Measurements from ENCODE around the gene PARVA. TPM values are rescaled to one million over a fixed set of nuclear protein-coding genes. Genes with fewer than 3 reads are reported as not detected.

The PARVA gene
- total RNA-seq, 2 experiments from 2014 or later = not detected

DNA sequence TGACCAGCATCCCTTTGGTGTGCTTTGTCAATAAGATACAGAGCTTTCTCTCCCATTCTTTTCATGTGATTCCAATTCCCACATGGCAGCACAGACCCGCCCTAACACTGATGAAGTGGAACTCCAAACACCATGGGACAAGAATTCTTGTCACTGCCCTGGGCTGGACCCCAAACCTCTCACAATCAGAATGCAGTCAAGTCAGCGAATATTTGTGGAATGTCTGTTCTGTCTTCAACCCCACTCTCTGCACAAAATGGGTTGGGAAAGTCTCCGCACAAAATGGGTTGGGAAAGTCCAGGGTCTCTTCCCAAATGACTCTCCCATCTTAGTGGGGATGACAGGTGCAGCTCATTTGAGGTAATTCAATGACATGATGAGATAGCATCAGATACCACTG is 157.9 kb downstream of the PARVA start:
- no TSS peak for BruUV-seq (replicated peaks)
- no peak for DNase-seq (ENCODE audit: low spot score)
- CTCF ChIA-PET (ENCODE audit: unreplicated experiment) = no interaction called here
- POLR2A ChIA-PET = interaction anchor here (0.6 kb wide), 1 partner anchor 112 kb away, joined by 3 read pairs; no protein-coding TSS in a partner anchor
- no peaks in the 10 kb centered on the region for H3K4me1 ChIP-seq (ENCODE audit: insufficient read depth, low read length, poor library complexity, severe bottlenecking)
- H2AFZ ChIP-seq (ENCODE audit: low read length) = no peak overlapping the region
- H3K4me3 ChIP-seq (ENCODE audit: low read depth, low read length, poor library complexity, severe bottlenecking) = no peak overlapping the region
- no peak overlapping the region for H3K27ac ChIP-seq (ENCODE audit: low read depth, low read length, poor library complexity, severe bottlenecking)
- no peaks in the 10 kb centered on the region for H4K20me1 ChIP-seq (ENCODE audit: insufficient read depth, low read length)
- TF ChIP-seq, protein P1, sequence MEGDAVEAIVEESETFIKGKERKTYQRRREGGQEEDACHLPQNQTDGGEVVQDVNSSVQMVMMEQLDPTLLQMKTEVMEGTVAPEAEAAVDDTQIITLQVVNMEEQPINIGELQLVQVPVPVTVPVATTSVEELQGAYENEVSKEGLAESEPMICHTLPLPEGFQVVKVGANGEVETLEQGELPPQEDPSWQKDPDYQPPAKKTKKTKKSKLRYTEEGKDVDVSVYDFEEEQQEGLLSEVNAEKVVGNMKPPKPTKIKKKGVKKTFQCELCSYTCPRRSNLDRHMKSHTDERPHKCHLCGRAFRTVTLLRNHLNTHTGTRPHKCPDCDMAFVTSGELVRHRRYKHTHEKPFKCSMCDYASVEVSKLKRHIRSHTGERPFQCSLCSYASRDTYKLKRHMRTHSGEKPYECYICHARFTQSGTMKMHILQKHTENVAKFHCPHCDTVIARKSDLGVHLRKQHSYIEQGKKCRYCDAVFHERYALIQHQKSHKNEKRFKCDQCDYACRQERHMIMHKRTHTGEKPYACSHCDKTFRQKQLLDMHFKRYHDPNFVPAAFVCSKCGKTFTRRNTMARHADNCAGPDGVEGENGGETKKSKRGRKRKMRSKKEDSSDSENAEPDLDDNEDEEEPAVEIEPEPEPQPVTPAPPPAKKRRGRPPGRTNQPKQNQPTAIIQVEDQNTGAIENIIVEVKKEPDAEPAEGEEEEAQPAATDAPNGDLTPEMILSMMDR (conservative IDR thresholded peaks at IDR 0.05; ENCODE audit: low read length) = no peak
- TF ChIP-seq EZH2phosphoT487 (IDR thresholded peaks at IDR 0.05; ENCODE audit: borderline replicate concordance, low read depth, low read length) = no peak
- no peaks in the 10 kb centered on the region for H3K9me2 ChIP-seq (ENCODE audit: insufficient read depth, low read length)
- H3K4me2 ChIP-seq (ENCODE audit: low read length) = no peak overlapping the region
- H3K79me2 ChIP-seq (ENCODE audit: insufficient read depth, low read depth, low read length) = no peaks in the 10 kb centered on the region
- H3K9me3 ChIP-seq (ENCODE audit: low read length) = no peaks in the 10 kb centered on the region
- no peaks in the 10 kb centered on the region for H3K36me3 ChIP-seq (ENCODE audit: insufficient read depth, low read length)
- intact Hi-C loops (cut with micrococcal nuclease; ENCODE audit: unreplicated experiment) = no loop called here

- H3K4me3 ChIP-seq (ENCODE audit: low read depth, low read length, poor library complexity, severe bottlenecking) = no peak overlapping the region
- TF ChIP-seq, protein P1 (conservative IDR thresholded peaks at IDR 0.05; ENCODE audit: low read length) = no peak
- TF ChIP-seq EZH2phosphoT487 (IDR thresholded peaks at IDR 0.05; ENCODE audit: borderline replicate concordance, low read depth, low read length) = no peak
- no peaks in the 10 kb centered on the region for H3K4me1 ChIP-seq (ENCODE audit: insufficient read depth, low read length, poor library complexity, severe bottlenecking)
- no peak overlapping the region for H3K27ac ChIP-seq (ENCODE audit: low read depth, low read length, poor library complexity, severe bottlenecking)
- H3K4me2 ChIP-seq (ENCODE audit: low read length) = no peak overlapping the region
- H3K9me2 ChIP-seq (ENCODE audit: insufficient read depth, low read length) = no peaks in the 10 kb centered on the region
- DNase-seq (ENCODE audit: low spot score) = no peak
- intact Hi-C loops (cut with micrococcal nuclease; ENCODE audit: unreplicated experiment) = no loop called here
- H2AFZ ChIP-seq (ENCODE audit: low read length) = no peak overlapping the region
- no peaks in the 10 kb centered on the region for H3K79me2 ChIP-seq (ENCODE audit: insufficient read depth, low read depth, low read length)
- H4K20me1 ChIP-seq (ENCODE audit: insufficient read depth, low read length) = no peaks in the 10 kb centered on the region
- CTCF ChIA-PET (ENCODE audit: unreplicated experiment) = no interaction called here
- POLR2A ChIA-PET = no interaction called here
- H3K36me3 ChIP-seq (ENCODE audit: insufficient read depth, low read length) = no peaks in the 10 kb centered on the region
- BruUV-seq (replicated peaks) = no TSS peak
- H3K9me3 ChIP-seq (ENCODE audit: low read length) = no peaks in the 10 kb centered on the region
Observed at GRCh38 chr11:12536566-12536965, 159.2 kb downstream of the PARVA start.

GRCh38 chr11:12537778-12538401 is 160.5 kb downstream of the PARVA start:
- Histone ChIP-seq H3K27ac (ENCODE audit: low read depth, low read length, poor library complexity, severe bottlenecking) (no peak overlapping the region), H3K4me2 (ENCODE audit: low read length) (no peak overlapping the region), H3K79me2 (ENCODE audit: insufficient read depth, low read depth, low read length) (no peaks in the 10 kb centered on the region), H3K36me3 (ENCODE audit: insufficient read depth, low read length) (no peaks in the 10 kb centered on the region), H3K4me3 (ENCODE audit: low read depth, low read length, poor library complexity, severe bottlenecking) (no peak overlapping the region), H3K4me1 (ENCODE audit: insufficient read depth, low read length, poor library complexity, severe bottlenecking) (no peaks in the 10 kb centered on the region), H4K20me1 (ENCODE audit: insufficient read depth, low read length) (no peaks in the 10 kb centered on the region), H3K9me2 (ENCODE audit: insufficient read depth, low read length) (no peaks in the 10 kb centered on the region), H3K9me3 (ENCODE audit: low read length) (no peaks in the 10 kb centered on the region), H2AFZ (ENCODE audit: low read length) (no peak overlapping the region)
- BruUV-seq (replicated peaks) = no TSS peak
- TF ChIP-seq, protein P1 (conservative IDR thresholded peaks at IDR 0.05; ENCODE audit: low read length) = no peak
- TF ChIP-seq EZH2phosphoT487 (IDR thresholded peaks at IDR 0.05; ENCODE audit: borderline replicate concordance, low read depth, low read length) = no peak
- intact Hi-C loops (cut with micrococcal nuclease; ENCODE audit: unreplicated experiment) = no loop called here
- POLR2A ChIA-PET = no interaction called here
- no peak for DNase-seq (ENCODE audit: low spot score)
- CTCF ChIA-PET (ENCODE audit: unreplicated experiment) = no interaction called here
